Lung microvascular endothelial cell (primary cell): Measurements from ENCODE around the gene CYP2W1. TPM values are rescaled to one million over a fixed set of nuclear protein-coding genes. Genes with fewer than 3 reads are reported as not detected.
"Not testable (repeated sequence)": the region's sequence is repeated elsewhere in the genome, so short reads cannot be mapped to it uniquely, and the experiment has no call there.

ENCODE experiments used
- DNase-seq, 2 donors: peaks; one replicate each; pipeline versions ENCODE4 v3.0.0 to v3.0.0-alpha.2; 2010; ENCODE audit warnings: low read depth in 2 of 2
- total RNA-seq: library from RNA; depleted of rRNA; stranded (reverse); fragments of >200 nt; gene quantifications from 2 replicates; pipeline ENCODE4 v1.2.1, GENCODE V29; 2014

The CYP2W1 gene
- total RNA-seq, 1 donor from 2014 or later: not detected

- no peak for DNase-seq
Observed at GRCh38 chr7:996079-996872, 13.3 kb downstream of the CYP2W1 start.

GRCh38 chr7:997404-998395 is 14.7 kb downstream of the CYP2W1 start:
- DNase-seq: no peak

- no peak for DNase-seq
Observed at GRCh38 chr7:999149-999879, 16.3 kb downstream of the CYP2W1 start.

GRCh38 chr7:999941-1000935 is 17.3 kb downstream of the CYP2W1 start:
- no peak for DNase-seq

GRCh38 chr7:1001069-1001770 is 18.2 kb downstream of the CYP2W1 start:
- not testable (repeated sequence) for DNase-seq

GRCh38 chr7:1002026-1002425 is 19.0 kb downstream of the CYP2W1 start:
- DNase-seq: not testable (repeated sequence)

- DNase-seq: not testable (repeated sequence)
Observed at GRCh38 chr7:1002445-1002844, 19.5 kb downstream of the CYP2W1 start.

- DNase-seq: no peak
Observed at GRCh38 chr7:1004018-1004852, 21.3 kb downstream of the CYP2W1 start.

- no peak for DNase-seq
Observed at GRCh38 chr7:1005303-1005702, 22.3 kb downstream of the CYP2W1 start.

- DNase-seq: no peak
Observed at GRCh38 chr7:1007901-1008300, 24.9 kb downstream of the CYP2W1 start.

GRCh38 chr7:1008733-1009363 is 25.9 kb downstream of the CYP2W1 start:
- DNase-seq: no peak

GRCh38 chr7:1009747-1010146 is 26.8 kb downstream of the CYP2W1 start:
- no peak for DNase-seq

GRCh38 chr7:1010226-1010625 is 27.2 kb downstream of the CYP2W1 start:
- no peak for DNase-seq

- DNase-seq: no peak
Observed at GRCh38 chr7:1011297-1012003, 28.5 kb downstream of the CYP2W1 start.

- DNase-seq: no peak
Observed at GRCh38 chr7:1012004-1012715, 29.2 kb downstream of the CYP2W1 start.

- DNase-seq: no peak
Observed at GRCh38 chr7:1012716-1013095, 29.7 kb downstream of the CYP2W1 start.

GRCh38 chr7:1013581-1013980 is 30.6 kb downstream of the CYP2W1 start:
- no peak for DNase-seq
